ENCODE measurements around the gene CXCL8.

DNA sequence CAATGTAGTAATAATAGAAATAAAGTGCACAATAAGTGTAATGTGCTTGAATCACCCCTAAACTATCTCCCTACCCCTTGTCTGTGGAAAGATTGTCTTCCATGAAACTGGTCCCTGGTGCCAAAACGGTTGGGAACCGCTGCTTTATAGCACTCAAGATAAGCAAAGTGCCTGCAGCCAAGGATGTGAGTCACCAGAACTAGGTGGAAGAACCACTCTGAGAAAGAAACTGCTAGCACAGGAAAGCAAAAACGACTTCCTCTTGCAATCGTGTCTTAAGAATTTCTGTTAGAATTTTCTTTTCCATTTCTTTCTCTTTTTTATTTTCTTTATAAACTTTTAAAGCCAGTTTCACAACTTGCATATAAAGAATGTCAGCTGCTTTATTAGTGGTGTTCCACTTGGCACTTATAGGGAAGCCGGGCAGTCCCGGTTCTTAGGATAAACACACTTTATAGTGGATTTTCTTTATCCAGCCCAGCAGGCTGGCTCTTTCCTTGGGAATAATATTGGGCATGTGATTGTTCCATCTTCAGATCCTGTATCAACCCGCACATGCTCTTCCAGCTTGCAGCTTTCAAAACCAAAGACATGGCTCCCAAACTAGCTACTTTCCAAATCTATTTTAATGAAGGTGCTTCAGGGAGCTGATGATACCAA, 32.3 kb upstream of the CXCL8 start:
- TF ChIP-seq, protein P1, sequence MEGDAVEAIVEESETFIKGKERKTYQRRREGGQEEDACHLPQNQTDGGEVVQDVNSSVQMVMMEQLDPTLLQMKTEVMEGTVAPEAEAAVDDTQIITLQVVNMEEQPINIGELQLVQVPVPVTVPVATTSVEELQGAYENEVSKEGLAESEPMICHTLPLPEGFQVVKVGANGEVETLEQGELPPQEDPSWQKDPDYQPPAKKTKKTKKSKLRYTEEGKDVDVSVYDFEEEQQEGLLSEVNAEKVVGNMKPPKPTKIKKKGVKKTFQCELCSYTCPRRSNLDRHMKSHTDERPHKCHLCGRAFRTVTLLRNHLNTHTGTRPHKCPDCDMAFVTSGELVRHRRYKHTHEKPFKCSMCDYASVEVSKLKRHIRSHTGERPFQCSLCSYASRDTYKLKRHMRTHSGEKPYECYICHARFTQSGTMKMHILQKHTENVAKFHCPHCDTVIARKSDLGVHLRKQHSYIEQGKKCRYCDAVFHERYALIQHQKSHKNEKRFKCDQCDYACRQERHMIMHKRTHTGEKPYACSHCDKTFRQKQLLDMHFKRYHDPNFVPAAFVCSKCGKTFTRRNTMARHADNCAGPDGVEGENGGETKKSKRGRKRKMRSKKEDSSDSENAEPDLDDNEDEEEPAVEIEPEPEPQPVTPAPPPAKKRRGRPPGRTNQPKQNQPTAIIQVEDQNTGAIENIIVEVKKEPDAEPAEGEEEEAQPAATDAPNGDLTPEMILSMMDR (IDR thresholded peaks at IDR 0.05; ENCODE audit: low read length): no peak
- TF ChIP-seq EZH2 (IDR thresholded peaks at IDR 0.05; ENCODE audit: borderline replicate concordance, low read length): no peak
